MCF 10A (cell line): ENCODE data around the gene LRPPRC. TPM values are rescaled to one million over a fixed set of nuclear protein-coding genes. Genes with fewer than 3 reads are reported as not detected.

Experiments used
- BruUV-seq: library from RNA; stranded (reverse); fragments of 400-500 nt; replicated peaks from 2 replicates; lab custom pipeline; 2021; lab: Mats Ljungman, UMichigan
- CTCF ChIA-PET: fragments of 300-600 bp; sonication (Branson Sonifier 250); formaldehyde crosslinking; extraction: SDS; loops from one replicate; lab custom pipeline; 2021; ENCODE audit warnings: antibody characterized with exemption, inconsistent platforms; lab: Yijun Ruan, JAX
- POLR2A ChIA-PET: fragments of 300-600, 350-650 bp; sonication (Branson Sonifier 250); formaldehyde crosslinking; extraction: SDS; loops from one replicate; lab custom pipeline; 2020; ENCODE audit warnings: antibody characterized with exemption, inconsistent platforms; lab: Yijun Ruan, JAX
- DNase-seq: peaks from one replicate; pipeline ENCODE4 v3.0.0-alpha.2; 2018; ENCODE audit not compliant: unreplicated experiment
- H3K27ac Mint-ChIP-seq: one replicate; pipeline ENCODE4 v1.8.0; 2022; ENCODE audit warnings: mild to moderate bottlenecking, low read depth, mixed read lengths; ENCODE audit not compliant: unreplicated experiment
- H3K27me3 Mint-ChIP-seq: one replicate; pipeline ENCODE4 v1.8.0; 2022; ENCODE audit warnings: mixed read lengths; ENCODE audit not compliant: insufficient read depth, unreplicated experiment
- H3K36me3 Mint-ChIP-seq: one replicate; pipeline ENCODE4 v1.8.0; 2022; ENCODE audit warnings: mild to moderate bottlenecking, moderate library complexity, mixed read lengths; ENCODE audit not compliant: insufficient read depth, unreplicated experiment
- H3K4me1 Mint-ChIP-seq: one replicate; pipeline ENCODE4 v1.8.0; 2022; ENCODE audit warnings: mixed read lengths; ENCODE audit not compliant: insufficient read depth, unreplicated experiment
- H3K4me3 Mint-ChIP-seq: one replicate; pipeline ENCODE4 v1.8.0; 2022; ENCODE audit warnings: mild to moderate bottlenecking, moderate library complexity, mixed read lengths; ENCODE audit not compliant: unreplicated experiment
- H3K9me3 Mint-ChIP-seq: one replicate; pipeline ENCODE4 v1.8.0; 2022; ENCODE audit warnings: mixed read lengths; ENCODE audit not compliant: unreplicated experiment
- intact Hi-C: fragments of 100-400 bp; cut with micrococcal nuclease; formaldehyde crosslinking; loops from 2 replicates; pipeline ENCODE4 v1.14.1; 2022
- total RNA-seq: library from RNA; stranded (reverse); gene quantifications from 2 replicates; pipeline ENCODE4 v1.2.3, GENCODE V29; 2022
- TF ChIP-seq, protein P1 (sequence below): fragments of 200-600 bp; IDR thresholded peaks from one replicate; pipeline ENCODE4 v1.8.0; 2022; ENCODE audit warnings: antibody characterized with exemption, mild to moderate bottlenecking; ENCODE audit not compliant: unreplicated experiment

Gene LRPPRC
- total RNA-seq, 1 experiment from 2014 or later = 160 TPM

DNA sequence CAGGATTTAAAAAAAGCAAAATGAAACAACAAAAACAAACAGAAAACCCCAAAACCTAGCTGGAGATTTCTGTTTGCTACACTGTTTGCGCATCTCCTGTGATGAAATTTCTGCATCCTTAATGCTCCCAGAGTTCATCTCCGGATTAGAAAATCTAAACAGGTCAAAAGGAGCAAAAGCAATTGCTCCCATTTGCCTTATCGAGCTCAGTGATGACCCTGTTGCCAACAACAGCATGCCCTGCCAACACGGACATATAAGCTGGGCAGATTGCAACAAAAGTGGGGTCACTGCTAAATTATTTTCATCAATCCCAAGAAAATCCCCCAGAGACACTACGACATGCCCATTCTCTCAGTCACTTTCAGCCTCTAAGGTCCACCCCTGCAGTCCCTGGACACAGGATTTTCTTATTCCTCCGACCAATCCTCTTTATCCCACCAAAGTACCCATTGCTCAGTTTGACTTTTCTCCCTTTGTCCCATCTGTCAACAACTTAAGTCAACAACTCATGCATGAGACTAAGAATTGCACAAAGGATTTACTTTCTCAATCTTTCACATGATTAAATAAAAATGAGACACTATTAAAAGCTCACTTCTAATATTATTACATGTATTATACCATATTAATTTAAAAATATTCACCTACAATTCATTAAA, 89.2 kb downstream of the LRPPRC start:
- no TSS peak for BruUV-seq
- intact Hi-C loops = no loop called here
- TF ChIP-seq, protein P1, sequence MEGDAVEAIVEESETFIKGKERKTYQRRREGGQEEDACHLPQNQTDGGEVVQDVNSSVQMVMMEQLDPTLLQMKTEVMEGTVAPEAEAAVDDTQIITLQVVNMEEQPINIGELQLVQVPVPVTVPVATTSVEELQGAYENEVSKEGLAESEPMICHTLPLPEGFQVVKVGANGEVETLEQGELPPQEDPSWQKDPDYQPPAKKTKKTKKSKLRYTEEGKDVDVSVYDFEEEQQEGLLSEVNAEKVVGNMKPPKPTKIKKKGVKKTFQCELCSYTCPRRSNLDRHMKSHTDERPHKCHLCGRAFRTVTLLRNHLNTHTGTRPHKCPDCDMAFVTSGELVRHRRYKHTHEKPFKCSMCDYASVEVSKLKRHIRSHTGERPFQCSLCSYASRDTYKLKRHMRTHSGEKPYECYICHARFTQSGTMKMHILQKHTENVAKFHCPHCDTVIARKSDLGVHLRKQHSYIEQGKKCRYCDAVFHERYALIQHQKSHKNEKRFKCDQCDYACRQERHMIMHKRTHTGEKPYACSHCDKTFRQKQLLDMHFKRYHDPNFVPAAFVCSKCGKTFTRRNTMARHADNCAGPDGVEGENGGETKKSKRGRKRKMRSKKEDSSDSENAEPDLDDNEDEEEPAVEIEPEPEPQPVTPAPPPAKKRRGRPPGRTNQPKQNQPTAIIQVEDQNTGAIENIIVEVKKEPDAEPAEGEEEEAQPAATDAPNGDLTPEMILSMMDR = no peak
- CTCF ChIA-PET = interaction anchor here (0.7 to 0.8 kb wide), 3 partner anchors 29 to 300 kb away, joined by 3 to 4 read pairs (median 3); no protein-coding TSS in a partner anchor
- H3K4me1 Mint-ChIP-seq = peaks cover 5% of the 10 kb centered on the region
- no peak overlapping the region for H3K4me3 Mint-ChIP-seq
- POLR2A ChIA-PET = interaction anchor here (0.5 to 1.4 kb wide), 2 partner anchors 9 to 1012 kb away, joined by 3 read pairs; no protein-coding TSS in a partner anchor
- H3K36me3 Mint-ChIP-seq = peaks cover 89% of the 10 kb centered on the region
- no peaks in the 10 kb centered on the region for H3K9me3 Mint-ChIP-seq
- H3K27me3 Mint-ChIP-seq = no peaks in the 10 kb centered on the region
- no peak overlapping the region for H3K27ac Mint-ChIP-seq
- no peak for DNase-seq

DNA sequence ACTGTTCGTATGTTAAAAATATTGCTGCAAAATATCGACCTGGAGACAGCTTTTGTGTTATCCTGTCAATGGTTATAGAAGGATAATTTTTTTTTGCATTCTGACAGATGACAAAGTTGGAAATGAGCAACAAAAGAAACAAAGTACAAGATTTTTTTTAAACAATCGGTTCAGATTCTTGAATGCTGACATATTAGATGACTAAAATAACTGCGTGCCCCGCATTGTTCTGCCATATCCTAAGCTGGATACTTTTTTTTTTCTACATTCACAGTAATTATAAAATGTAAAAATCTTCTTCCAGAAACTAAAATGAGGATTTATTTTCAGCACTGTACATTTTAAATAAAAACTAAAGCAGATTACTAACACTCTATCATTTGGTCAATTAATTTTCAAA, 89.9 kb downstream of the LRPPRC start:
- intact Hi-C loops = no loop called here
- no peaks in the 10 kb centered on the region for H3K9me3 Mint-ChIP-seq
- TF ChIP-seq, protein P1 = no peak
- no peak for DNase-seq
- ChIA-PET CTCF (interaction anchor here (0.7 to 0.8 kb wide), 2 partner anchors 70 to 299 kb away, joined by 3 to 4 read pairs; no protein-coding TSS in a partner anchor), POLR2A (interaction anchor here (0.7 to 1.0 kb wide), 2 partner anchors 13 to 65 kb away, joined by 3 to 4 read pairs; no protein-coding TSS in a partner anchor)
- BruUV-seq = no TSS peak
- H3K4me1 Mint-ChIP-seq = peaks cover 5% of the 10 kb centered on the region
- no peak overlapping the region for H3K4me3 Mint-ChIP-seq
- H3K36me3 Mint-ChIP-seq = peaks cover 89% of the 10 kb centered on the region
- H3K27ac Mint-ChIP-seq = no peak overlapping the region
- H3K27me3 Mint-ChIP-seq = no peaks in the 10 kb centered on the region

DNA sequence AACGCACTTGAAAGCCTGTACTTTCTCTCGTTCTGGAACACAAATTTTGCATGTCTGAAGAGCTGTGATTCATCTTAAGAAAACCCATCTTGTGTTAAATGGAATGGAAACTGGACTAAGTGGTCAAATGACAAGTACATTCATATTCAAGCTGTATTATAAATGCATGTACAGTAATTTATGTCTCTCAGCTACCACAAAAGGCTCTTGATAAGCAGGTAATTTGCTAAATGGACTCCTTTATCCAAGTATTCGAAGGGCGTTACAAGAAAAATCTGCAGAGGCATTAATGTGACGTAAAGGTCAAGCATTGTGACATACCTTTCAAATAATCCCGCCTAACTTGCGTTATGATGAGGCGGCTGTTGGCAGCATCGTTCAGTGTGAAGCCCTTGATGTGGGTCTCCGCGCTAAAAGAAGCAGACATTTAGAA, 90.4 kb downstream of the LRPPRC start:
- H3K36me3 Mint-ChIP-seq = peaks cover 89% of the 10 kb centered on the region
- H3K27ac Mint-ChIP-seq = no peak overlapping the region
- no peak overlapping the region for H3K4me3 Mint-ChIP-seq
- H3K9me3 Mint-ChIP-seq = no peaks in the 10 kb centered on the region
- POLR2A ChIA-PET = interaction anchor here (0.7 to 1.0 kb wide), 2 partner anchors 12 to 66 kb away, joined by 3 to 4 read pairs; no protein-coding TSS in a partner anchor
- TF ChIP-seq, protein P1 = no peak
- no peaks in the 10 kb centered on the region for H3K27me3 Mint-ChIP-seq
- CTCF ChIA-PET = interaction anchor here (0.8 kb wide), 1 partner anchor 299 kb away, joined by 3 read pairs; no protein-coding TSS in a partner anchor
- no peak for DNase-seq
- intact Hi-C loops = no loop called here
- BruUV-seq = no TSS peak
- peaks cover 5% of the 10 kb centered on the region for H3K4me1 Mint-ChIP-seq

DNA sequence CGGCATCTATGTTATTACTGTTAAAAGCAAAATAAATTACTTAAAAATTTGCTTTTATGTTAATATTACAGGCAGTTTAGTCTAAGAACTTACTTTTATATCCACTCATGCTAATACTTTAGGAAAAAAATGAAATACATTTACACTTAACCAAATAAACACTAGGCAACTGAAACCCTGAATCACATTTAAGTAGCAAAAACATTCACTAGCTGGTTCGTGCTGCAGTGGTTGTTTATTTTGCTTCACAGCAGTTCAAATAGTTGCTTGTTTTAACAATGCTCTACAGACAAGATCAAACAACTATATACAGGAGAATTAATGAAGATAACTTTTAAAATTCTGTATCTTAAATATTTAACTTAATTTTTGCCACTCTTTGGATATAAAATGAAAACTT, 96.2 kb downstream of the LRPPRC start:
- ChIA-PET CTCF (no interaction called here), POLR2A (no interaction called here)
- no TSS peak for BruUV-seq
- DNase-seq = no peak
- Mint-ChIP-seq H3K9me3 (no peaks in the 10 kb centered on the region), H3K36me3 (peaks cover 84% of the 10 kb centered on the region), H3K27ac (no peak overlapping the region), H3K4me3 (no peak overlapping the region), H3K27me3 (no peaks in the 10 kb centered on the region), H3K4me1 (no peaks in the 10 kb centered on the region)
- TF ChIP-seq, protein P1 = no peak
- intact Hi-C loops = no loop called here
